ENCODE measurements around the gene MESD.

MESD gene

GRCh38 chr15:80940331-80940730 is 49.3 kb downstream of the MESD start:
- Histone ChIP-seq H3K4me3 (ENCODE audit: low read length) (no peak overlapping the region), H3K9me3 (ENCODE audit: control insufficient read depth, insufficient read depth, low read length) (no peaks in the 10 kb centered on the region), H3K27me3 (ENCODE audit: control insufficient read depth, insufficient read depth, low read length) (no peaks in the 10 kb centered on the region), H3K27ac (ENCODE audit: low read length) (no peak overlapping the region), H3K4me1 (ENCODE audit: control insufficient read depth, insufficient read depth, low read length) (no peaks in the 10 kb centered on the region), H3K36me3 (ENCODE audit: control insufficient read depth, insufficient read depth, low read length) (peaks cover 5% of the 10 kb centered on the region; the same call in 1 of the 2 replicates)
- DNase-seq (ENCODE audit: low read depth, low spot score): no peak
- no CpG with 5 or more reads among the region's 4 CpGs for WGBS (ENCODE audit: insufficient coverage, insufficient read length)

- no CpG with 5 or more reads among the region's 3 CpGs for WGBS (ENCODE audit: insufficient coverage, insufficient read length)
- H3K4me3 ChIP-seq (ENCODE audit: low read length): no peak overlapping the region
These were observed 50.4 kb downstream of the MESD start for GRCh38 chr15:80939216-80939615.

GRCh38 chr15:80937718-80938117 is 51.9 kb downstream of the MESD start:
- H3K4me3 ChIP-seq (ENCODE audit: low read length): no peak overlapping the region
- no peak for DNase-seq (ENCODE audit: low read depth, low spot score)
- peaks cover 2% of the 10 kb centered on the region; the same call in 1 of the 2 replicates for H3K36me3 ChIP-seq (ENCODE audit: control insufficient read depth, insufficient read depth, low read length)
- H3K9me3 ChIP-seq (ENCODE audit: control insufficient read depth, insufficient read depth, low read length): no peaks in the 10 kb centered on the region
- H3K4me1 ChIP-seq (ENCODE audit: control insufficient read depth, insufficient read depth, low read length): peaks cover 1% of the 10 kb centered on the region; the same call in 1 of the 2 replicates
- H3K27me3 ChIP-seq (ENCODE audit: control insufficient read depth, insufficient read depth, low read length): no peaks in the 10 kb centered on the region
- no peak overlapping the region for H3K27ac ChIP-seq (ENCODE audit: low read length)
- no CpG with 5 or more reads among the region's 12 CpGs for WGBS (ENCODE audit: insufficient coverage, insufficient read length)

More at GRCh38 chr15:80939216-80939615, 50.4 kb downstream of the MESD start:
- no peaks in the 10 kb centered on the region for H3K9me3 ChIP-seq (ENCODE audit: control insufficient read depth, insufficient read depth, low read length)
- H3K27ac ChIP-seq (ENCODE audit: low read length): no peak overlapping the region
- peaks cover 5% of the 10 kb centered on the region; the same call in 1 of the 2 replicates for H3K36me3 ChIP-seq (ENCODE audit: control insufficient read depth, insufficient read depth, low read length)
- peaks cover 1% of the 10 kb centered on the region; the same call in 1 of the 2 replicates for H3K4me1 ChIP-seq (ENCODE audit: control insufficient read depth, insufficient read depth, low read length)
- H3K27me3 ChIP-seq (ENCODE audit: control insufficient read depth, insufficient read depth, low read length): no peaks in the 10 kb centered on the region
- DNase-seq (ENCODE audit: low read depth, low spot score): no peak

GRCh38 chr15:80936288-80937078 is 53.1 kb downstream of the MESD start:
- DNase-seq (ENCODE audit: low read depth, low spot score): no peak
- no peaks in the 10 kb centered on the region for H3K9me3 ChIP-seq (ENCODE audit: control insufficient read depth, insufficient read depth, low read length)
- H3K27me3 ChIP-seq (ENCODE audit: control insufficient read depth, insufficient read depth, low read length): no peaks in the 10 kb centered on the region
- no peak overlapping the region for H3K4me3 ChIP-seq (ENCODE audit: low read length)
- peaks cover 1% of the 10 kb centered on the region; the same call in 1 of the 2 replicates for H3K4me1 ChIP-seq (ENCODE audit: control insufficient read depth, insufficient read depth, low read length)
- H3K27ac ChIP-seq (ENCODE audit: low read length): no peak overlapping the region
- no CpG with 5 or more reads among the region's 16 CpGs for WGBS (ENCODE audit: insufficient coverage, insufficient read length)
- no peaks in the 10 kb centered on the region for H3K36me3 ChIP-seq (ENCODE audit: control insufficient read depth, insufficient read depth, low read length)

GRCh38 chr15:80934761-80935221 is 54.8 kb downstream of the MESD start:
- no CpG with 5 or more reads among the region's 3 CpGs for WGBS (ENCODE audit: insufficient coverage, insufficient read length)
- no peak overlapping the region for H3K27ac ChIP-seq (ENCODE audit: low read length)
- H3K9me3 ChIP-seq (ENCODE audit: control insufficient read depth, insufficient read depth, low read length): no peaks in the 10 kb centered on the region
- no peak overlapping the region for H3K4me3 ChIP-seq (ENCODE audit: low read length)
- H3K4me1 ChIP-seq (ENCODE audit: control insufficient read depth, insufficient read depth, low read length): peaks cover 1% of the 10 kb centered on the region; the same call in 1 of the 2 replicates
- peak; percentile 25 for DNase-seq (ENCODE audit: low read depth, low spot score)
- no peaks in the 10 kb centered on the region for H3K27me3 ChIP-seq (ENCODE audit: control insufficient read depth, insufficient read depth, low read length)
- no peaks in the 10 kb centered on the region for H3K36me3 ChIP-seq (ENCODE audit: control insufficient read depth, insufficient read depth, low read length)

GRCh38 chr15:80932989-80933388 is 56.6 kb downstream of the MESD start:
- no peak overlapping the region for H3K27ac ChIP-seq (ENCODE audit: low read length)
- no peak overlapping the region for H3K4me3 ChIP-seq (ENCODE audit: low read length)
- H3K36me3 ChIP-seq (ENCODE audit: control insufficient read depth, insufficient read depth, low read length): no peaks in the 10 kb centered on the region
- H3K9me3 ChIP-seq (ENCODE audit: control insufficient read depth, insufficient read depth, low read length): no peaks in the 10 kb centered on the region
- peaks cover 1% of the 10 kb centered on the region; the same call in 1 of the 2 replicates for H3K4me1 ChIP-seq (ENCODE audit: control insufficient read depth, insufficient read depth, low read length)
- DNase-seq (ENCODE audit: low read depth, low spot score): no peak
- no peaks in the 10 kb centered on the region for H3K27me3 ChIP-seq (ENCODE audit: control insufficient read depth, insufficient read depth, low read length)
- no CpG with 5 or more reads among the region's 15 CpGs for WGBS (ENCODE audit: insufficient coverage, insufficient read length)

- Histone ChIP-seq H3K4me3 (ENCODE audit: low read length) (no peak overlapping the region), H3K4me1 (ENCODE audit: control insufficient read depth, insufficient read depth, low read length) (peaks cover 1% of the 10 kb centered on the region; the same call in 1 of the 2 replicates), H3K27ac (ENCODE audit: low read length) (no peak overlapping the region), H3K27me3 (ENCODE audit: control insufficient read depth, insufficient read depth, low read length) (no peaks in the 10 kb centered on the region), H3K9me3 (ENCODE audit: control insufficient read depth, insufficient read depth, low read length) (no peaks in the 10 kb centered on the region), H3K36me3 (ENCODE audit: control insufficient read depth, insufficient read depth, low read length) (no peaks in the 10 kb centered on the region)
- DNase-seq (ENCODE audit: low read depth, low spot score): no peak
- no CpG with 5 or more reads among the region's 5 CpGs for WGBS (ENCODE audit: insufficient coverage, insufficient read length)
These were observed 57.2 kb downstream of the MESD start for GRCh38 chr15:80932513-80932815.

- Histone ChIP-seq H3K36me3 (ENCODE audit: control insufficient read depth, insufficient read depth, low read length) (no peaks in the 10 kb centered on the region), H3K27ac (ENCODE audit: low read length) (no peak overlapping the region), H3K27me3 (ENCODE audit: control insufficient read depth, insufficient read depth, low read length) (no peaks in the 10 kb centered on the region), H3K4me3 (ENCODE audit: low read length) (no peak overlapping the region), H3K9me3 (ENCODE audit: control insufficient read depth, insufficient read depth, low read length) (no peaks in the 10 kb centered on the region), H3K4me1 (ENCODE audit: control insufficient read depth, insufficient read depth, low read length) (peaks cover 1% of the 10 kb centered on the region; the same call in 1 of the 2 replicates)
- no CpG with 5 or more reads among the region's 20 CpGs for WGBS (ENCODE audit: insufficient coverage, insufficient read length)
- DNase-seq (ENCODE audit: low read depth, low spot score): no peak
These were observed 57.7 kb downstream of the MESD start for GRCh38 chr15:80931721-80932512.

GRCh38 chr15:80931191-80931590 is 58.4 kb downstream of the MESD start:
- no peak for DNase-seq (ENCODE audit: low read depth, low spot score)
- no CpG with 5 or more reads among the region's 2 CpGs for WGBS (ENCODE audit: insufficient coverage, insufficient read length)
- H3K27ac ChIP-seq (ENCODE audit: low read length): no peak overlapping the region
- peaks cover 1% of the 10 kb centered on the region; the same call in 1 of the 2 replicates for H3K4me1 ChIP-seq (ENCODE audit: control insufficient read depth, insufficient read depth, low read length)
- H3K27me3 ChIP-seq (ENCODE audit: control insufficient read depth, insufficient read depth, low read length): no peaks in the 10 kb centered on the region
- H3K36me3 ChIP-seq (ENCODE audit: control insufficient read depth, insufficient read depth, low read length): no peaks in the 10 kb centered on the region
- no peaks in the 10 kb centered on the region for H3K9me3 ChIP-seq (ENCODE audit: control insufficient read depth, insufficient read depth, low read length)
- H3K4me3 ChIP-seq (ENCODE audit: low read length): no peak overlapping the region

- WGBS (ENCODE audit: insufficient coverage, insufficient read length): no CpG with 5 or more reads among the region's 4 CpGs
- H3K4me3 ChIP-seq (ENCODE audit: low read length): no peak overlapping the region
- H3K36me3 ChIP-seq (ENCODE audit: control insufficient read depth, insufficient read depth, low read length): no peaks in the 10 kb centered on the region
- DNase-seq (ENCODE audit: low read depth, low spot score): no peak
- H3K9me3 ChIP-seq (ENCODE audit: control insufficient read depth, insufficient read depth, low read length): no peaks in the 10 kb centered on the region
- H3K27ac ChIP-seq (ENCODE audit: low read length): no peak overlapping the region
- H3K4me1 ChIP-seq (ENCODE audit: control insufficient read depth, insufficient read depth, low read length): peaks cover 1% of the 10 kb centered on the region; the same call in 1 of the 2 replicates
- H3K27me3 ChIP-seq (ENCODE audit: control insufficient read depth, insufficient read depth, low read length): no peaks in the 10 kb centered on the region
These were observed 59.9 kb downstream of the MESD start for GRCh38 chr15:80929689-80930088.
